GM19324 (cell line): Measurements from ENCODE around the gene SRSF2.
"Not testable (repeated sequence)": the region's sequence is repeated elsewhere in the genome, so short reads cannot be mapped to it uniquely, and the experiment has no call there.

Experiments
- ATAC-seq: cut with Tn5 transposase; IDR thresholded peaks from one replicate; pipeline ENCODE4 v1.9.1; 2021; ENCODE audit warnings: mild to moderate bottlenecking, moderate library complexity; ENCODE audit not compliant: unreplicated experiment, low FRiP score

The SRSF2 gene

DNA sequence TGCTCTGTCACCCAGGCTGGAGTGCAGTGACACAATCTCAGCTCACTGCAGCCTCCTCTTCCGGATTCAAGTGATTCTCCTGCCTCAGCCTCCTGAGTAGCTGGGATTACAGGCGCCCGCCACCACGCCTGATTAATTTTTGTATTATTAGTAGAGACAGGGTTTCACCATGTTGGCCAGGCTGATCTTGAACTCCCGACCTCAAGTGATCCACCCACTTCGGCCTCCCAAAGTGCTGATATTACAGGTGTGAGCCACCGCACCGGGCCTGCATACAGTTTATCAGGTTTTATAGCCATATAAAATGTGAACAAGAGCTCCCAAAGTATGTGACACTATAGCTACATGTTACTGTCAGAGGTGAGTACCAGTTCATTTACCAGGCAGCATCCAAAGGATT, 14.2 kb downstream of the SRSF2 start:
- not testable (repeated sequence) for ATAC-seq

DNA sequence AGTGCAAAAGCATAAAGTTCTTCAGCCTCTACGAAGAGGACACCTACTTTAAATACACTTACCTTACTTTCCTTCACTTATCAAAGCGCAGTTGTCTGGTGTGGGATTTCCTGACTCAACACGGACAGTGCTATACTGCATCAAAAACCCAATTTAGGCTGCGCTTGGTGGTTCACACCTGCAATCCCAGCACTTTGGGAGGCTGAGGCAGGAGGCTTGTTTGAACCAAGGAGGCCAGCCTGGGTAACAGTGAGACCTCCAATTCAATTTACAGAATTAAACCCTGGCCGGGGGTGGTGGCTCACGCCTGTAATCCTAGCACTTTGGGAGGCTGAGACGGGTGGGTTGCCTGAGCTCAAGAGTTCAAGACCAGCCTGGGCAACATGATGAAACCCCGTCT, 14.9 kb downstream of the SRSF2 start:
- ATAC-seq: no peak

DNA sequence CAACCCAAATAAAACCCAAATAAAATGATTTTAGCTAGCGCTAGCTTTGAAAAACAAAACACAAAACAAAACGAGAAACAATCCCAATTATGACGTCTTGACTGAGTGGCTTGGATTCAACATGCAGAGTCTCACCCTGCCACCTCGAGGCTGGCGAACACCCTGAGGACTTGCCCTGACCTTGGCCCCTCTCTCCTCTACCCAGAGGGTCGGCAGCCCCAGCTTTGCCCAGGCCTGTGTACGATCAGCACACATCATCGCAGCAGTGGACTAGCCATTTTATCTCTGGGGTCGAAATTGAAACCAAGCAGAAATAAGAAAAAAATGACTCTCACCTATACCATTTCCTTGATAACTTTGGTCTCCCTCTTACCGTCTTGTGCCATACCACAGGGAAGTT, 15.7 kb downstream of the SRSF2 start:
- no peak for ATAC-seq

DNA sequence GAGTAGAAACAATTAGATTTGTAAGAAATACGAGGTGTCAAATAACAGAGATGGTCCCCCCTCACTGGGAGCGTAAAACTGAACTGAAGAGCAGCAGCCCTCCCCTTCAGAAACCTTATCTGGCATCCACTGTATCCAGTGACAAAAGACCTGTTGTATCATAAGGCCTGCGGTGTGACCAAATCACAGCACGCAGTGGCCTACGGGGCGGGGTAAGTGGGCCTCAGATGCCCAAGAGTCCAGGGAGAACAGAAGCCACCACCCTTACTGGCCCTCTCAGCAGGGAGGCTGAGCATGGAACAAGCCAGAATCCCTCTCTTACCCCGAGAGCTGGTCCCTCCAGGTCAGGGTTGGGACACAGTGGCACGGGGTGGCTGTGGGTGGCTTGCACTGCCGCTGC, 16.2 kb downstream of the SRSF2 start:
- ATAC-seq: no peak

DNA sequence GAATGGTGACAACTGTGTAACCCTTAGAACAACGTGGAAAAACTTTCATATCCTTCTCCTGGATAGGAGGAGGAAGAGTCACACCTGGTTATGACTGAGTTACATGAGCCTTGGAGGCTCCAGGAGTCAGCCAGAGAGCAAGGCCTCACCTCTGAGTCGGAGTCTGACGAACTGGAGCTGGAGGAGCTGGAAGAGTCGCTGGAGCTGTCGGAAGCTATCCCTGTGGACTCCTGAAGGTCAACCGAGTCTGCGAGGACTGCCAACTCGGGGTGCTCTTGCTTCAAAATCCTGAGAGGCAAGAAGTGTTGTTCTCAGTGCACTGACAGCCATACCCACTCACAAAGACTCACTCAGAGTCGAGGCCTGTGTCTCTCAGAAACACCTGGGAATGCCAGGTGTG, 16.9 kb downstream of the SRSF2 start:
- ATAC-seq: no peak

DNA sequence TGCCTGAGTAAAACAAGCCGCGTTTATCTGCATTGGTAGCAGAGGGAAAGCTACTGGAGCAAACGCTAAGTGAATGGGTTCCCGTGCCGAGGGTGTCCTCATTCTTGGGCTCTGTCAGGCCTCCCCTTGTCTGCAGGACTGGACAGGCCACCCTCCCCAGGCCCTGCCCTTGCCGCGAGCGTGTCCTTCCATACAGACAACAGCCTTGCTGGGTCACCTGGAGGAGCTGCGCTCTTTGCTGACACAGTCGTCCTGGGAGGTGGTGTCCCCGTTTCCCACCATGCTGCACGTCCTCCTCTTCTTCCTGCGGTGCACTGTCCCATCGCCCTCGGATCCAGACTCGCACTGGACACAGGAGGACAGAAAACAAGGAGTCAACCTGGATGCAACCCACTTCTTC, 18.6 kb downstream of the SRSF2 start:
- no peak for ATAC-seq

DNA sequence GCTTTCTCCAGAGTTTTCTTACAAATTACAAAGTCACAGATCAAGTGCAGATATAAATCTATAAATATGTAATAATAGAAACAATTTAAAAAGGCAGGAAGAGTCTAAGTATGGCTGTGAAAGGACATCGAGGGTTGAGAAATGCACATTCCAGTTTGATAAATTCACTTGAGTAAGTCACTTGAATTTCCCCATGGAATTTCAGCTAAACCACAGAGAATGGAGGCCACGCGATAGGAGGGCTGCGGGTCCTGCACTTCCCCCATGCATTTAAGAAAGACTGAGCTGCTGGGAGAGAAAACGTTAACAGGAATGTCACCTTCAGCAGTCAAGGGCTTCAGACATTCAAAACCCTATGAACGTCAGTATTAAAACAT, 20.3 kb downstream of the SRSF2 start:
- no peak for ATAC-seq

DNA sequence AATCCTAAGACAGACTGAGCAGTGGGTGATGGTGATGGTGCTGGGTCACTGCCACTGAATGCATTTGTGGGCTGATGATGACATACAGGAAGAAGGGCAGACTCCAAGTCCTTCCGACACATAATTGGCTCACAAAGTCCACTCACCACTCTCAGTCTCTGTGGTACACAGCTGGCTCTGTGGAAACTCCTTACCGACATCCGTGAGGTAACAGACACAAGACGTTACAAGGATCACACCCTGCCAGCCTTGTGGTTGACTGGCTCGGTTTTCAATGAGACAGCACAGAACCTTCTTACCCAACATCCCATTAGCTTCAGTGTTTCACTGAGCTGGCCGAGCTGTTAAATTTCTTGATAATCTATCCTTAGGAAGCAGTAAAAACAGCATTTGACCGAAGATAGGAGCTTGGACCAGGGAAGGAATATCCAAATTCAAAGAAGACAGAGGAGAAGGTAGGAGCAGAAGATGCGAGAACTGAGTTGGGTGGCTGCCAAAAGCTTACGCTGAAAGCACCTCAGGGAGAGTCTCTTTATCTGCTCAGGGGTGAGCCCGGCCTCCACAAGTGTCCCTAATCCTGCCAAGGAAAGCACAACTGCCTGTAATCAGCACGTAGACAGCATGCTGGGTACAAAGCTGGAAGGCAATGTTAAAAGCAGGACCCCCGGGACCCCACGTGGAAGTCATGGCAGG, 20.8 kb downstream of the SRSF2 start:
- no peak for ATAC-seq

DNA sequence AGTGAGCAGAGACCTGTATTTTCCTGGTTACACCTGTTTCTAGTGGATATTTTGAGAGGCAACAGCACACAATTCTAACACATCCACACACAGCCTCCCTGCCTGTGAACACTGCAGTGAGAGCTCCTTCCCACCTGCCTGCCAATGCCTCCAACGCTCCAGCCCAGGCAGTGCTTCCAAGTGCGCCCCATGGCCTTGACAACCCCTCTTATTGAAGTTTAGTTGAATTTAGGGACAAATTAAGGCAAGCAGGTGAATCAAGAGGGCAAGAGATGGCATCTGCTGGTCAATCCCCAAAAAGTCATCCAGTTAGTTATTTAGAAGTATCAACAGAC, 21.7 kb downstream of the SRSF2 start:
- no peak for ATAC-seq

DNA sequence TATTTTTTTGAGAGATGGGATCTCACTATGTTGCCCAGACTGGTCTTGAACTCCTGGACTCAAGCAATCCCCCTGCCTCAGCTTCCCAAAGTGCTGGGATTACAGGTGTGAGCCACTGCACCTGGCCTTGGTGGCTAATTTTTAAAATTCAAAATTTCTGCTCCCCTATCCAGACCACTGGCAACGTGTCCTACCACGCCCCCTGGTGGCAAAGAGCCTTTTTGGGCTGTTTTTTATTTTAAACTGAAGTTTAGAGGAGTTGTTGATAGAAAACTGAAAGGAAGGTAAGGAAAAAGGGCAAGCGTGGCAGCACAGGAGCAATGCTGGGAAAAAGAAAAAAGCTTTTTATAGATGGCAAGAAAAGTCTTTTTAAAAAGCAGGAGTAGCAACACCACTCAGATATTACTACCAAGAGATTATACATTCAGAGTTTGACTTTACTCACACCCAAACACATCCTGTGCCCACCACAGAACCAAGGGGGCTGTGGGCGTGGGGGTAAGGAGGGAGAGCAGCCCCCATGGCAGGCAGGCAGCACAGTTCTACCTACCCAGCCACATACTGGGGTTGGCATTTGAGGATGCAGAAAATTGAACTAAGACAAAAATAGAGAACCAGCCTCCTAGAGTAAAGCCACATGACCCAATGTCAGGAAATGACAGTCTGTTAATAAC, 22.2 kb downstream of the SRSF2 start:
- no peak for ATAC-seq

DNA sequence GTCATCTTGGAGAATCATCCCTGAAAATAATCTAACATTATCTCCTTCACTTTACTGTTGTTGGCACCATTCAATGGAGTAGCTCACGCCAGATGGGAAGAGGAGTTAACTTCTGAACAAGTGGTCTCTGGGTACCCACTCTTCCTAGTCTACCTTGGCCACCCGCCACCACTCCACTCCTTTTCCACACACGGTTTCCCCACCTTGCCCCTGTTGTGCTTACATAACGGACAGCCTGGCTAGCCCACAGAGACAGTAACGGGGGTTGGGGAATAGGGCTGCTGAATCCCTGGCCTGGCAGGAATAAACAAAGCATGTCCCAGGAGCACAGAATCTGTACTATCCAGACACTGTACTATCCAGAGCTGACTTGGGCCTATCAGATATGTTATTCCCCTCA, 22.8 kb downstream of the SRSF2 start:
- no peak for ATAC-seq

DNA sequence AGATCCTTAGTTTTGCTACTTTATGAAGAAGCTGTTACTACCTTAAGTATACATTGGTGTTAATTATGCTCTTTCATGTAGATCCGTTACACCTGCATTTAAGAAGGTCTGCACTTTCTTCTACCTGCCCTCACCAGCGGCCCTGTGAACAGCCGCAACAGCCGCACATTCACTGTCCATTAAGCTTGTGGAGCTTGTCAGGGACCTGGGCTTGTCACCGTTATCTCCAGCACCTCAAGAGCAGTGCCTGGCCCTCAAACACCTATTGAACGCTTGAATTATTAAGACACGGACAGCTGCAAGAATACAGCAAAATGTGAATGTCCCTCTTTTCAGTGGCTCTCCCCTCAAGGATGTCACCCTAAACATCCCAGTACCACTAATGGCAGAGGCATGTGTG, 23.4 kb downstream of the SRSF2 start:
- ATAC-seq: no peak

DNA sequence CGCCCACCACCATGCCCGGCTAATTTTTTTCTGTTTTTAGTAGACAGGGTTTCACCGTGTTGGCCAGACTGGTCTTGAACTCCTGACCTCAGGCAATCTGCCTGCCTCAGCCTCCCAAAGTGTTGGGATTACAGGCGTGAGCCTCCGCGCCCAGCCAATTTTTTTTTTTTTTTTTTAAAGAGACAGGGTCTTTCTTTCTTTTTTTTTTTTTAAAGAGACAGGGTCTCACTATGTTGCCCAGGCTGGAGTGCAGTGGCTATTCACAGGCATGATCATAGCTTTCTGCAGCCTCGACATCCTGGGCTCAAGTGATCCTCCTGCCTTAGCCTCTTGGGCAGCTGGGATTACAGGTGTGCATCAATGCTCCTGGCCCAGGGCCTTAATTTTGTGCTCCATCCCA, 24.8 kb downstream of the SRSF2 start:
- not testable (repeated sequence) for ATAC-seq

DNA sequence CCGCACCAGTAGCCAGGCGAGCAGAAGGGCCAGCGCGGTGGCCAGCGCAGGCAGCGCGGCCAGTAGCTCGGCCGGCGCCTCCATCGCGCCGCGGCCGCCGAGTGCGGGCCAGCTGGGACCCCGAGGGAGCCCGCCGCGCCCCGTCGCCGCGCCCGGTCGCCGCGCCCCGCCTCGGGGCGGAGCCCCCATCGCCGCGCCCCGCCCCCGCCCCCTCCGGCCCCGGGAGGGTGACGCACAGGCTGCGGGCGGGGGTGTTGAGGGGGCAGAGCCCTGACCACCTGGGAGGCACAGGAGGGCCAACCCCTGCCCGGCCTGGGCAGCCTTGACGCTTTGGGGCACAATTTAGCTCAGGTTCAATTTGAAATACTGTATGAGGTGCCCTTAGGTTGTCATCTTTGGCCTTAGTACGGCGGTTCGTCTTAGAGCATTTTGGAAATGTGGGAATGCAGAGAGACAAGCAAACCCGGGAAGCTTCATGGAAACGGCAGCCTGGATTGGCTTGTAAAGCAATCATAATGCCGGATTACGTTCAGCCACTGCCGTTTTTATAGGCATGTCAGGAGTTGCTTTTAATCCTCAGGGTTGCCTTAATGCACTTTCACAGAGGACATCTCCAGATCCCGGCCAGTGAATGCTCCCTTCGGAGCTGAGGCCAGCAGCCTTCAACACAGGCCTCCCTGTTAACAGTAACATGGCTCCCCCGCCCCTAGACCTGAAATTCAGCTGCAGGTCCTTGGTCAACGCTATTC, 26.1 kb downstream of the SRSF2 start, which contains the start of gene MXRA7:
TSS of gene MXRA7 (minus strand) at position 103 of the 749 bp plus-strand sequence. CDS start at position 84, 19 bp downstream.
- ATAC-seq: no peak

DNA sequence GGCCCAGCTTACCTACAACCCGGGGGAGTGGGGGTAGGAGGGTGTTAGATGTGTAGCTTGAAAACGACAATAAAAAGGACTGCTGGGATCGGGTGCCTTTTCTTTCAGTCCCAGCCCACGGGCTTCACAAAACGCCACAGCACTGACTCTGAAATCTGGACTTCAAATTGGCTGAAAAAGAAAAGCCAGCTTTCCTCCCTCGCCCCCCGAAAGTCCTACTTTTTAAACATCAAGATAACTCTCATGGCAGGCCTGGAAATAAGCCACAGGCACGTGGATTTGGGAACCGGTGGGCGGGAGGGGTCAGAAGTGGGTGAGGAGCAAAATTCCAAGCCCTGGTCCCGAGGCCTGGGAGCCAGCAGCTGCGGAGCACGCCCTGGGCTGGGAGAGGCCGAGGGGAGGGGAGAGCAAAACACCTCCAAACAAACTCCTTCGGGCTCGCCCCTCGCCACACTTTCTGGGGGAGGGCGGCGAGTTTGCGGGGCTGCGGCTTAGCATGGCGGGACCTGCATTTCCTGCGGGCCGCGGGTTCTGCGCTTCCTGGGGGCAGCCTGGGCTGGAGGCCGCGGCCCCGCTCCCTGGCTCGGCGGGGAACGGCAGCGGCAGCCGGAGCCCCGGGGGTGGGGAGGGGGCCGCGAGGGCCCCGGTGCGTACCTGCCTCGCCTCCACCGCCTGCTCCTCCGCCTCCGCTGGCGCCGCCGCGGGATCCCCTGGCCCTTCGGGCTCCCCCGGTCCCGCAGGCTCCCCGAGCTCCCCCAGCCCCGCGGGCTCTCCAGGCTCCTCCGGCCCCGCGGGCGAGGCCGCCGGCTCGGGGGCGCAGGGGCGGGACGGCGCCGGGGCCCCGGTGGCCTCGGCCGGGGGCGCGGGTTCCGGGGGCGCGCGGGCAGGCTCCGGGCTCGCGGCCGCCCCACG, 26.9 kb downstream of the SRSF2 start:
- not testable (repeated sequence) for ATAC-seq

DNA sequence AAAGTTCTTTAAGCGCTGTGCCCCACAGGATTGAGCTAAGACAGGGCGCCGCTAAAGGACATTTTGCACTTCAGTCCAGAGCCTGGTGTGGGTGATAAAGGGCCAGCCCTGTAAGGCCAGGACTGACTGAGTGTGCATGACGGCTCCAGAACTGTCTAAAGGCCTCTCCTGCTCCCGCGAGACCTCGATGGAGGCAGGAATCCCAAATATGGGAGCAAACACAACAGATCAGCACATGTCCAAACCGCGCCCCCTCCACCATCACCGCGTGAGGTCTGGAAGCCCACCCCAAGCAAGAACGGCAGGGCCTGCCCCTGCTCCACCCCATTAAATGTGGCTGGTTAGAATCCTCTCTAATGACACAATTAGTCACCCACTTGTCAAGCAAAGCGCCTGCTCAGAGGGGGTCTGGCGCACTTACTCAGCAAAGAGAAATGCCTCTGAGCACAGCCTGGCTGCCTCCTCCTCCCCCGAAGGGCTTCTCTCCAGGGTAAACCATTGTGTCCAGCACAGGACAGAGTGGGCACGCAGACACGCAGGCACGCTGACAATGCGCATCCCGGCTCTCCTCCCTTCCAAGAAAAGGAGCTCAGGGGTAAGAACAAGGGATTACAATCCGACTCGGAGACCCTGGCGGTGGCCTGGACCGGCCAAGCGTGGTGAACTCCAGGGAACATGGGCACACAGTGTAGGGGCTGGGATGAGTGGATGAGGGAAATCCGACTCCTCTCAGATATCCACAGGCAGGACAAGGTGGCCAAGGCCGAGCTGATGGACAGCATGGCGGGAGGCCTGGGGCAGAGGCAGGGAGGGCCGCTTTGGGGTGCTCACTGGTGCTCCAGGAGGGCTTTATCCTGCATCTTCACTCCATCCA, 27.8 kb downstream of the SRSF2 start:
- no peak for ATAC-seq

DNA sequence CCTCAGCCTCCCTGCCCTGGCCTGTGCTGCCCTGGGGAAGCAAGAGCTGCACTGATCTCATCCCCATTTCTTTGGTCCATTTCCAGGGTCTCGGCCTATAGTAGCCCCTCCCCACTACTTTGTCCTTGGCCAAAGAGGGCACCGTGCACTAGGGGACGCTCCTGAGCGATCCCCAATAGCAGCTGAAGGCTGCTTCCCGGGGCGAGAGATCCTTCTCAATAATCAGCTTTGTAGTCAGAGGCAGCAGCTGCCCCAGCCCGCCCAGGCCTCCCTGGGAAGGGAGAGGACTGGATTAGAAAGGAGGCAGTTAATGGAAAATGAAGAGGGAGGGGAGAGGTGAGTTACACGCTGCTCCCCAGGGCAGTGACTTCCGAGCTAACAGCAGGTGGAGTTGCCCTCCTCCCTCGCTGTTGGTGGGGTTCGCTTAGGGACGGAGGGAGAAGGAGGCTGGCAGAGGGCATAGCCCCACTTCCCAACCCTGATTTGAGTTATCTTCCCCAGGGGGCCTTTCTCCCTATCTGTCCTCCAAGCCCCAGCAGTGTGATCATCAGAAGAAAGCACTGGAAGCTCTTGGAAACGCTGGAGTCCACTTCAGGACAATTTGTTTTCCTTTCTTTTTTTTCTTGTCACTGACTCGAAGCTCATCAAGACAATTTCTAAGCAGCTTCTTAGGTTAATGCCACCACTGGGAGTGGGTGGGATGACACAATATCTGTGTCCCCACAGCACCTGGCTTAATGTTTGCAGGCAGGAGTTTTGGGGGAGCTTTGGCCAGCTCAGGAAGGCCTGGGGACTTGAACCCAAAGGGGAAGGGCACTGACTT, 28.9 kb downstream of the SRSF2 start:
- no peak for ATAC-seq

DNA sequence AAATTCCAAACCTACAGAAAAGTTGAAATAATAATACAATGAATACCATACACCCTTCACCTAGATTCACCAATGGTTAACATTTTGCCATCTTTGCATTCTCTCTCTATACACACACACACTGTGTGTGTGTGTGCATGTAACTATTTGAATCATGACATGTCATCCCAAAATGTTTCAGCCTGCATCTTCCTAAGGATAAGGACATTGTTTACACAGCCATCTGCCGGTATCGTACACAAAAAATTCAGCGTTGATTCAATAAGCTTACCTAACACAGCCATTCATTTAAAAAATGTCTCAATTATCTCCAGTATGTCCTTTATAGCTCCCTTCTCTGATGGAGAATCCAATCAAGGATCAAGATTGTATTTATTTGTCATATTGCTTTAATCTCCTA, 30.3 kb downstream of the SRSF2 start:
- ATAC-seq: no peak

DNA sequence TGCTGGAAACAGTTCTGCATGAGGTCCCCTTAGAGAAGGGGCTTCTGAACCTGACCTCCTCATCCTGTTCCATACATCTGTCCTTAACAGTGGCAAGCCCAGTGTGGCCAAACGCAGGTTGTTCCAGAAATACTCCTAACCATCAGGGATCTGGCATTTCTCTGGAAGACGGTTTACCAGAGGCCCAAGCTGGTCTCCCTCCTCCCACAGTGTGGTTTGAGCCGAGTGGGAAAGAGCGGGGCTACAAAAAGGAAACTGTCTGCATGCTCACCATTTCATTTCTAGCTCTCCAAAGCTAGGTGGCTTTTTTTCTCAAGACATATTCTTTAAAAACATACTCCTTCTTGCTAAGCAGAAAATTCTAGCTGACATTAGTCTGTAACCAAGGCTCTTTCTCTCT, 32.3 kb downstream of the SRSF2 start:
- ATAC-seq: no peak
